GM12878 (cell line): ENCODE results near the gene PRDM16. TPM values are rescaled to one million over a fixed set of nuclear protein-coding genes. Genes with fewer than 3 reads are reported as not detected.

Experiments
- ATAC-seq: fragments of 200-7000 bp; cut with Tn5 transposase; 3 replicates; pipeline ENCODE4 v1.9.1; 2020; ENCODE audit warnings: mild to moderate bottlenecking, moderate library complexity
- BruUV-seq: library from RNA; stranded (reverse); fragments of 400-500 nt; replicated peaks from 2 replicates; lab custom pipeline; 2021; lab: Mats Ljungman, UMichigan
- CTCF ChIA-PET: fragments of 300-600 bp; sonication (Branson Sonifier 250); formaldehyde crosslinking; extraction: SDS; loops from one replicate; lab custom pipeline; 2021; ENCODE audit warnings: inconsistent platforms; lab: Yijun Ruan, JAX
- POLR2A ChIA-PET: fragments of 350-600 bp; formaldehyde crosslinking; extraction: SDS; loops from one replicate; lab custom pipeline; 2021; ENCODE audit warnings: inconsistent platforms; lab: Charles Lee
- RAD21 ChIA-PET: fragments of 300-600 bp; sonication (Branson Sonifier 250); formaldehyde crosslinking; loops from one replicate; lab custom pipeline; 2023; ENCODE audit warnings: antibody characterized with exemption; ENCODE audit not compliant: unreplicated experiment; lab: Charles Lee
- SMC1A ChIA-PET: fragments of 300-600 bp; sonication (Branson Sonifier 250); formaldehyde crosslinking; loops from one replicate; lab custom pipeline; 2023; ENCODE audit not compliant: unreplicated experiment, uncharacterized antibody; lab: Charles Lee
- DNase-seq: peaks from one replicate; pipeline ENCODE4 v3.0.0-alpha.2; 2011; ENCODE audit warnings: low read depth, low spot score
- FAIRE-seq: peaks from 3 replicates; lab custom pipeline; 2011; peaks lifted over from hg19 to GRCh38; lab: Jason Lieb, UNC
- H2AFZ ChIP-seq: 2 replicates; pipeline ENCODE4 v1.6.0; 2011; ENCODE audit warnings: low read depth, low read length, control low read depth; ENCODE audit not compliant: control insufficient read depth
- H3K27ac ChIP-seq: 2 replicates; pipeline ENCODE4 v1.5.1; 2011; ENCODE audit warnings: control low read depth; ENCODE audit not compliant: control insufficient read depth, insufficient read depth
- H3K27me3 ChIP-seq, 2 experiments: replicated peaks in 1 of 2; 2 replicates each; pipeline versions ENCODE4 v1.6.0 to v1.6.1; 2011; ENCODE audit warnings: low read length in 1 of 2; ENCODE audit not compliant: control insufficient read depth in 2 of 2, insufficient read depth in 2 of 2
- H3K36me3 ChIP-seq, 2 experiments: 2 replicates each; pipeline ENCODE4 v1.5.1; 2011; ENCODE audit warnings: low read length in 1 of 2; ENCODE audit not compliant: control insufficient read depth in 2 of 2, insufficient read depth in 2 of 2
- H3K4me1 ChIP-seq: 2 replicates; pipeline ENCODE4 v1.6.1; 2011; ENCODE audit warnings: mild to moderate bottlenecking, low read length, moderate library complexity, mixed read lengths; ENCODE audit not compliant: control insufficient read depth, insufficient read depth
- H3K4me2 ChIP-seq: 2 replicates; pipeline ENCODE4 v1.6.0; 2011; ENCODE audit warnings: control low read depth; ENCODE audit not compliant: control insufficient read depth, insufficient read depth
- H3K4me3 ChIP-seq: fragments of 200-600 bp; sonication (generic); 2 replicates; pipeline ENCODE4 v1.5.1; 2016
- H3K79me2 ChIP-seq: 2 replicates; pipeline ENCODE4 v1.6.0; 2011; ENCODE audit warnings: low read length; ENCODE audit not compliant: control insufficient read depth, insufficient read depth
- H3K9ac ChIP-seq: 2 replicates; pipeline ENCODE4 v1.8.0; 2011; ENCODE audit warnings: low read length, control low read depth, mixed read lengths; ENCODE audit not compliant: control insufficient read depth, insufficient read depth
- H3K9me3 ChIP-seq: replicated peaks from 3 replicates; pipeline ENCODE4 v1.5.1; 2011; ENCODE audit warnings: mild to moderate bottlenecking, low read length; ENCODE audit not compliant: control insufficient read depth, insufficient read depth
- H4K20me1 ChIP-seq: 2 replicates; pipeline ENCODE4 v1.6.0; 2011; ENCODE audit not compliant: control insufficient read depth, insufficient read depth
- ATF2 ChIP-seq: IDR thresholded peaks from 2 replicates; pipeline ENCODE4 v1.6.1; 2012; ENCODE audit warnings: low read length, inconsistent platforms
- ATF7 ChIP-seq: fragments of 450-650 bp; IDR thresholded peaks from 2 replicates; pipeline ENCODE4 v1.6.1; 2016; ENCODE audit warnings: low read depth, mild to moderate bottlenecking
- GATAD2B ChIP-seq: fragments of 450-650 bp; conservative IDR thresholded peaks from 2 replicates; pipeline ENCODE4 v1.6.1; 2017; ENCODE audit warnings: low read depth, mild to moderate bottlenecking, moderate library complexity
- NFXL1 ChIP-seq: fragments of 450-650 bp; IDR thresholded peaks from 2 replicates; pipeline ENCODE4 v1.6.1; 2017; ENCODE audit warnings: antibody characterized with exemption, mild to moderate bottlenecking, borderline replicate concordance
- RCOR1 ChIP-seq: conservative IDR thresholded peaks from 2 replicates; pipeline ENCODE4 v1.6.1; 2012; ENCODE audit warnings: low read depth, low read length, improper control_type of control experiment
- SMAD1 ChIP-seq: fragments of 450-650 bp; IDR thresholded peaks from 2 replicates; pipeline ENCODE4 v1.6.1; 2018; ENCODE audit warnings: mild to moderate bottlenecking, low read depth; ENCODE audit not compliant: partially characterized antibody
- SREBF1 ChIP-seq: IDR thresholded peaks from 2 replicates; pipeline ENCODE4 v1.6.1; 2012; ENCODE audit warnings: mild to moderate bottlenecking, low read length
- SRF ChIP-seq, 2 experiments: IDR thresholded peaks; 2 replicates each; pipeline ENCODE4 v1.6.1; 2011; ENCODE audit warnings: low read depth in 2 of 2, low read length in 2 of 2, mild to moderate bottlenecking in 1 of 2, moderate library complexity in 1 of 2
- STAT3 ChIP-seq: IDR thresholded peaks from 2 replicates; pipeline ENCODE4 v1.6.1; 2011; ENCODE audit warnings: low read depth, low read length, improper control_type of control experiment
- WGBS: methylation state at CpG from one replicate; pipeline ENCODE4 v1.1.6; 2016; ENCODE audit warnings: low lambda C conversion rate; ENCODE audit not compliant: insufficient replicate concordance, insufficient coverage; ENCODE audit errors: missing lambda C conversion rate; 5-methylcytosine and 5-hydroxymethylcytosine counted together
- in situ Hi-C: fragments of 300-500 bp; cut with MboI; formaldehyde crosslinking; loops from 9 replicates; pipeline ENCODE4 v1.14.3; 2018; ENCODE audit warnings: mixed read lengths
- intact Hi-C: fragments of 100-400 bp; cut with micrococcal nuclease; formaldehyde crosslinking; loops from one replicate; pipeline ENCODE4 v1.14.2; 2022; ENCODE audit not compliant: unreplicated experiment
- polyA plus RNA-seq, 11 experiments: library from polyadenylated mRNA; depleted of rRNA in 4 of 11; unstranded in 6 of 11; stranded (reverse) in 5 of 11; fragments of >200 nt; fragmentation: Nextera tagmentation in 4 of 11; fragmentation: Illumina TruSeq in 1 of 11; extraction: Ambion mirVana in 4 of 11; extraction: Trizol in 1 of 11; gene quantifications; 1 replicate in 1 of 11; 2 replicates in 10 of 11; pipeline versions ENCODE4 v1.2.1 to v1.2.3, GENCODE V29; 2011 to 2016; ENCODE audit warnings: inconsistent platforms in 2 of 11, missing spikeins in 2 of 11, low read depth in 1 of 11
- total RNA-seq, 4 experiments: library from RNA; depleted of rRNA in 3 of 4; stranded (reverse); fragments of >200 nt in 3 of 4; fragmentation: Illumina TruSeq in 1 of 4; extraction: Trizol in 1 of 4; gene quantifications; 2 replicates each; pipeline versions ENCODE4 v1.2.1 to v1.2.3, GENCODE V29; 2013 to 2021

Gene PRDM16
- total and polyA plus RNA-seq, 10 of the 15 experiments (the other 5 are each of a cell fraction or from before 2014, with no cell fraction given) = 0.03 TPM; not detected in 9

- ChIA-PET CTCF (no interaction called here), RAD21 (no interaction called here), POLR2A (no interaction called here)
- Histone ChIP-seq H3K36me3 (no peaks in the 10 kb centered on the region), H3K9me3 (no peaks in the 10 kb centered on the region), H3K4me2 (no peak overlapping the region), H3K27ac (no peak overlapping the region), H3K4me1 (no peaks in the 10 kb centered on the region)
- ATAC-seq = no peak
- no TSS peak for BruUV-seq
- FAIRE-seq = no peak
- TF ChIP-seq SRF (IDR thresholded peaks at IDR 0.05; ENCODE audit: low read depth in 2 of 2, low read length in 2 of 2) (no peak), SREBF1 (no peak), ATF2 (no peak), STAT3 (no peak), SMAD1 (no peak), NFXL1 (no peak), GATAD2B (no peak), RCOR1 (no peak), ATF7 (no peak)
- TF ChIP-seq, all 136 proteins: peak for 0
- in situ Hi-C loops (no loop called here), intact Hi-C loops (no loop called here)
- no peak overlapping the region for H3K9ac ChIP-seq
- H3K79me2 ChIP-seq = no peaks in the 10 kb centered on the region
- no peak overlapping the region for H2AFZ ChIP-seq
- DNase-seq = no peak
- no peaks in the 10 kb centered on the region for H4K20me1 ChIP-seq
- no peak overlapping the region for H3K4me3 ChIP-seq
- H3K27me3 ChIP-seq = no peaks in the 10 kb centered on the region; a peak in 1 of 4 replicates
- 5% methylated on average over 12 of the region's 13 CpGs for WGBS
- SMC1A ChIA-PET = no interaction called here
Observed at GRCh38 chr1:3096345-3096744, 27.3 kb downstream of the PRDM16 start.
